Lung (tissue), 12 donors: ENCODE results near the gene AGAP1. TPM values are rescaled to one million over a fixed set of nuclear protein-coding genes. Genes with fewer than 3 reads are reported as not detected.

Source experiments
- ATAC-seq: fragments of 200-7000 bp; cut with Tn5 transposase; one replicate; pipeline ENCODE4 v1.9.1; 2020; ENCODE audit warnings: moderate number of reproducible peaks; ENCODE audit not compliant: insufficient read depth, low FRiP score
- DNase-seq, 3 donors: peaks; one replicate each; pipeline ENCODE4 v3.0.0-alpha.2; 2013 to 2017
- H3K27ac ChIP-seq, 2 donors: one replicate each; pipeline ENCODE4 v1.5.1; 2013; ENCODE audit warnings: mild to moderate bottlenecking in 2 of 2, moderate library complexity in 2 of 2, control low read depth in 1 of 2, inconsistent platforms in 1 of 2, low read depth in 1 of 2, low read length in 1 of 2
- H3K27me3 ChIP-seq, 3 donors: one replicate each; pipeline ENCODE4 v1.5.1; 2013; ENCODE audit warnings: low read length in 2 of 3; ENCODE audit not compliant: control insufficient read depth in 3 of 3, insufficient read depth in 3 of 3
- H3K36me3 ChIP-seq, 4 donors: one replicate each; pipeline ENCODE4 v1.5.1; 2013; ENCODE audit warnings: low read length in 4 of 4, mild to moderate bottlenecking in 1 of 4, moderate library complexity in 1 of 4; ENCODE audit not compliant: control insufficient read depth in 4 of 4, insufficient read depth in 4 of 4
- H3K4me1 ChIP-seq, 5 donors: one replicate each; pipeline ENCODE4 v1.5.1; 2013; ENCODE audit warnings: low read length in 5 of 5, mild to moderate bottlenecking in 2 of 5, moderate library complexity in 1 of 5; ENCODE audit not compliant: control insufficient read depth in 5 of 5, insufficient read depth in 5 of 5
- H3K4me3 ChIP-seq: one replicate; pipeline ENCODE4 v1.5.1; 2013; ENCODE audit warnings: mild to moderate bottlenecking, control low read depth, moderate library complexity
- H3K9ac ChIP-seq, 2 donors: one replicate each; pipeline ENCODE4 v1.5.1; 2013; ENCODE audit warnings: low read length in 2 of 2, control low read depth in 1 of 2; ENCODE audit not compliant: insufficient read depth in 1 of 2
- H3K9me3 ChIP-seq, 4 donors: one replicate each; pipeline ENCODE4 v1.5.1; 2013; ENCODE audit warnings: low read length in 3 of 4, mild to moderate bottlenecking in 1 of 4, moderate library complexity in 1 of 4; ENCODE audit not compliant: control insufficient read depth in 4 of 4, insufficient read depth in 3 of 4
- WGBS, 2 donors: extraction: QIAGEN DNeasy Blood & Tissue Kit; methylation state at CpG; one replicate each; pipeline ENCODE4 v1.1.7; 2013; 5-methylcytosine and 5-hydroxymethylcytosine counted together
- polyA plus RNA-seq, 2 donors: library from polyadenylated mRNA; stranded (reverse); fragments of 200-250 nt; gene quantifications; one replicate each; pipeline ENCODE4 v1.2.1, GENCODE V29; 2013
- total RNA-seq, 2 donors: library from RNA; depleted of rRNA in 1 of 2; stranded (reverse); fragments of >200 nt in 1 of 2; gene quantifications; one replicate each; pipeline ENCODE4 v1.2.1, GENCODE V29; 2014 to 2021
- TF ChIP-seq, protein P1 (sequence below): IDR thresholded peaks from 2 replicates; pipeline ENCODE4 v1.5.1; 2012; ENCODE audit warnings: mild to moderate bottlenecking; ENCODE audit errors: control extremely low read depth, extremely low read depth
- donor health status: control.
- donor health status: control.
- donor health status: Bipolar disorder and iron deficiency.
- donor health status: healthy.
- donor health status: DM: yes; HTN: yes; CAD: no.

AGAP1 gene
- total and polyA plus RNA-seq, 4 donors: 6.6 to 39.4 (median 20.2) TPM

DNA sequence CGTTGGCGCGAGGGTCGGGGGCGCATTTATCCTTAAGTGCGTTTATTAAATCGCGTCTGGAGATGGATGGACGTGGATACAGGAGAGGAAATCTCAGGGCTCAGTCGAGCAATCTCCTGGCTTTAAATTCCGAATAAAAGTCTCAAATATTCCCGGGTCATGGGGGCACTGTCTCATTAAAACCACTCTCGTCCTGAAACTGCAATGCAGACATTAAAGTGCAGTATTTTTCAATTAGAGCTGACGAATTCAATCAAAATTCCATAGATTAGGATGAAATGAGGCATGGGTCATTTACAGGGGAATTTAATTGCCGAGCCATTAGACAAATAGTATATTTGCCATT is 685.0 kb downstream of the AGAP1 start:
- Histone ChIP-seq H3K4me1 (peaks cover 0 to 14% (median 2%) of the 10 kb centered on the region in 5 donors), H3K9ac (no peak overlapping the region), H3K27me3 (peaks cover 7 to 73% (median 72%) of the 10 kb centered on the region in 3 donors), H3K27ac (no peak overlapping the region), H3K4me3 (no peak overlapping the region), H3K9me3 (peaks cover 0 to 2% (median 0%) of the 10 kb centered on the region in 4 donors), H3K36me3 (no peaks in the 10 kb centered on the region)
- ATAC-seq: no peak
- WGBS, 2 donors: 5 to 7% methylated on average over 15 of the region's 15 CpGs
- DNase-seq: peak in 1 of 3 donors; percentile 36
- TF ChIP-seq, protein P1, sequence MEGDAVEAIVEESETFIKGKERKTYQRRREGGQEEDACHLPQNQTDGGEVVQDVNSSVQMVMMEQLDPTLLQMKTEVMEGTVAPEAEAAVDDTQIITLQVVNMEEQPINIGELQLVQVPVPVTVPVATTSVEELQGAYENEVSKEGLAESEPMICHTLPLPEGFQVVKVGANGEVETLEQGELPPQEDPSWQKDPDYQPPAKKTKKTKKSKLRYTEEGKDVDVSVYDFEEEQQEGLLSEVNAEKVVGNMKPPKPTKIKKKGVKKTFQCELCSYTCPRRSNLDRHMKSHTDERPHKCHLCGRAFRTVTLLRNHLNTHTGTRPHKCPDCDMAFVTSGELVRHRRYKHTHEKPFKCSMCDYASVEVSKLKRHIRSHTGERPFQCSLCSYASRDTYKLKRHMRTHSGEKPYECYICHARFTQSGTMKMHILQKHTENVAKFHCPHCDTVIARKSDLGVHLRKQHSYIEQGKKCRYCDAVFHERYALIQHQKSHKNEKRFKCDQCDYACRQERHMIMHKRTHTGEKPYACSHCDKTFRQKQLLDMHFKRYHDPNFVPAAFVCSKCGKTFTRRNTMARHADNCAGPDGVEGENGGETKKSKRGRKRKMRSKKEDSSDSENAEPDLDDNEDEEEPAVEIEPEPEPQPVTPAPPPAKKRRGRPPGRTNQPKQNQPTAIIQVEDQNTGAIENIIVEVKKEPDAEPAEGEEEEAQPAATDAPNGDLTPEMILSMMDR: no peak

DNA sequence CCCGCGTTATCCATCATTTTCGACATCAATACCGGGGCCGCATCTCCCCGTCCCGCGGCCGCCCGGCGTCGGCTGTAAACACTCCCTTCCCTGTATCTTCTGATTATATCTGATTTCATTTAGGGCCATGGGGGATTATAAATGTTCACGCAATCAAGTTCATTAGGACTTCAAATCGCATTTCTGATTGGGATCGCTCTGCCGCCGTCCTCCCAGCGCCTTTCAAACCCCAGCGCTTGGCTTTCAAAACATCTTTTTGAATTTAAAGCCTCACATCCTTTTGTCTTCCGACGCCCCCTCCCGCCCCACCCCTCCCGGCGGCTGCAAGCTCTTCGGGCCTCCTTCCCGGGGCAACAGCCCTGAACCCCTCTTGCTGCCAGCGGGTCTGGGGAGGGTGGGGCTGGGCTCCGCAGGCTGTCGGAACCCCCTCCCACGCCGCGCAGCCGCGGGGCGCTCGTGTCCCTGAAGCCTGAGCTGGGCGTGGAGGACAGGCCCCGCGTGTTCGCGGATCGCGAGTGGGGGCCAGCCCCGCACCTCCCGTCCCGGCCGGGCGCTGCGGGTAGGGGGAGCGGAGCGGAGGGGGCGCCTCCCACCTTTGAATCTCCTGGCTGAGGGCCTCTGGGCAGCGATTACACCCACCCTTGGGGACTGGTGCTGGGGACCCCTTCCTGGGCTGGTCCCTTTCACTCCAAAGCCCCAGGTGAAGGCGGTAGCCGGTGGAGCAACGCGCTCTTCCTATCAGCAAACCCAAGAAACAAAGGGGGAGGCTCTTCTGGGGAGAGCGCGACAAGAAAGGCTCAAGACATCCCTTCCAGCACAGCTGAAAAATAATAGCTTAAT is 685.6 kb downstream of the AGAP1 start:
- no peak for ATAC-seq
- TF ChIP-seq, protein P1: no peak
- no peaks in the 10 kb centered on the region for H3K36me3 ChIP-seq
- peaks cover 0 to 14% (median 2%) of the 10 kb centered on the region in 5 donors for H3K4me1 ChIP-seq
- H3K4me3 ChIP-seq: no peak overlapping the region
- H3K27ac ChIP-seq: no peak overlapping the region
- no peak overlapping the region for H3K9ac ChIP-seq
- WGBS, 2 donors: 7% methylated on average over 59 of the region's 59 CpGs
- H3K27me3 ChIP-seq: peaks cover 7 to 67% (median 66%) of the 10 kb centered on the region in 3 donors
- H3K9me3 ChIP-seq: peaks cover 0 to 2% (median 0%) of the 10 kb centered on the region in 4 donors
- no peak for DNase-seq

DNA sequence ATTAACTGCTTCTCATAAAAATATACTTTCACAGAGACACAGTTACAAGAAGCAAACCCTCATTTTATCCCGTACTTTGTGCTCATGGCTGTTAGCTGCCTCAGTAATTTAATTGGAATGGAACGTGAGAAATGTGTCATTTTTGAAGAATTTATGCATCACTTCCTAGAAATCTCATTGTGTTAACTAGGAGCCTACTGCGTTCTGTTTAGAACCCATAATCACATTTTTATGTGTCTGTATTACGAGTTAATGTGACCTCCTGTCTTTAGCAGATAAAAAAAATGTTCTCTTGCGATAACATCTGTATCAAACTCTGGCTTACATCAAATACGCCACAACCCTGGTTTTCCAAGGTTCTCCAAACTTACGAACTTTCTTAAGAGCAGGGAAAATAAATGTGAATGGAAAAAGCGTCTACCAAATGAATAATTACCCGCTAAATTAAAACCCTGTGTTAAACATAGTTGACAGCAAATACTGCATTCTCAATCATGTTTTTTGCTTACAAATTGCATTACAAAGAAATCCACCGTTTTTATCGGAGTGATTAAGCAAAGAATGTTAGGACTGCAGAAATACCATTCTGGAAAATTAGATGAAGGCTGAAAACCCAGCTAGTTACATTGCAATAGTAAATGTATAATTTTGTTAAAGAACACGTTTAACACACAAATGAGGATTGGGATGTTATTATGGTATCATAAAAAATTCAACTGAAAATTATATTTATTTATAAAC is 686.4 kb downstream of the AGAP1 start:
- 26 to 28% methylated on average over 12 of the region's 12 CpGs for WGBS, 2 donors
- Histone ChIP-seq H3K9ac (no peak overlapping the region), H3K27me3 (peaks cover 3 to 59% (median 59%) of the 10 kb centered on the region in 3 donors)

More for the DNA sequence above, 686.4 kb downstream of the AGAP1 start:
- Histone ChIP-seq H3K36me3 (no peaks in the 10 kb centered on the region), H3K9me3 (peaks cover 0 to 2% (median 0%) of the 10 kb centered on the region in 4 donors), H3K27ac (no peak overlapping the region), H3K4me3 (no peak overlapping the region), H3K4me1 (peaks cover 0 to 14% (median 2%) of the 10 kb centered on the region in 5 donors)
- TF ChIP-seq, protein P1: no peak
- ATAC-seq (no peak), DNase-seq (peak in 1 of 3 donors; percentile 40)
